ENCODE results near the gene TTLL6. TPM values are rescaled to one million over a fixed set of nuclear protein-coding genes. Genes with fewer than 3 reads are reported as not detected.

The TTLL6 gene
- total and polyA plus RNA-seq, 5 donors from 2014 or later: not detected

DNA sequence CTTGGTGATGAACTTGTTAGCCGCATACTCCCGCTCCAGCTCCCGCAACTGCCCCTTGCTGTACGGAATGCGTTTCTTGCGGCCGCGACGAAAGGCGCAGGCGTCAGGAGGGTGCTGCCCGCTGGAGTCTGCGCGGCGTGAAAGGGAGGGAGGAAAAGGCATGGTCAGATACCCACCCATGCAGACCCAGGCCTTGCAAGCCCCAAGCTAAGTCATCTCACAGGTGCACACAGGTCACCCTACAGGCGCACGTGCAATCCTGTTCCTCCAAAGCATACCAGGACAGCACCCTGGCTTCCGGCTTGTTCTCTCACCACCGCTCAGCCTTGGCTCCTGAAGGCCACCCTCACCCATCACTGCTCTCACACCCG lies 90.1 kb downstream of the TTLL6 start:
- Mint-ChIP-seq H3K27me3 (peaks cover 100% of the 10 kb centered on the region), H3K27ac (peak overlapping the region in 1 of 3 donors; percentile 87), H3K4me3 (peak overlapping the region in 3 of 4 donors; percentile 16 to 90 (median 32)), H3K4me1 (peaks cover 7 to 52% (median 20%) of the 10 kb centered on the region in 4 donors), H3K9me3 (peaks cover 0 to 6% (median 0%) of the 10 kb centered on the region in 7 donors), H3K36me3 (no peaks in the 10 kb centered on the region)
- DNase-seq (no peak), ATAC-seq (ENCODE audit: low read depth in 2 of 2) (no peak)
- Histone ChIP-seq H3K27me3 (ENCODE audit: control insufficient read depth, insufficient read depth, low read length) (peaks cover 58% of the 10 kb centered on the region), H3K9me3 (ENCODE audit: control insufficient read depth in 2 of 2, low read length in 2 of 2) (no peaks in the 10 kb centered on the region), H3K4me3 (ENCODE audit: low read depth, low read length) (no peak overlapping the region), H3K4me1 (ENCODE audit: control insufficient read depth, insufficient read depth, low read length, poor library complexity, severe bottlenecking) (peaks cover 54% of the 10 kb centered on the region), H3K36me3 (ENCODE audit: control insufficient read depth, insufficient read depth, low read length) (no peaks in the 10 kb centered on the region), H3K27ac (ENCODE audit: insufficient read depth, low read length, poor library complexity, severe bottlenecking) (no peak overlapping the region)

DNA sequence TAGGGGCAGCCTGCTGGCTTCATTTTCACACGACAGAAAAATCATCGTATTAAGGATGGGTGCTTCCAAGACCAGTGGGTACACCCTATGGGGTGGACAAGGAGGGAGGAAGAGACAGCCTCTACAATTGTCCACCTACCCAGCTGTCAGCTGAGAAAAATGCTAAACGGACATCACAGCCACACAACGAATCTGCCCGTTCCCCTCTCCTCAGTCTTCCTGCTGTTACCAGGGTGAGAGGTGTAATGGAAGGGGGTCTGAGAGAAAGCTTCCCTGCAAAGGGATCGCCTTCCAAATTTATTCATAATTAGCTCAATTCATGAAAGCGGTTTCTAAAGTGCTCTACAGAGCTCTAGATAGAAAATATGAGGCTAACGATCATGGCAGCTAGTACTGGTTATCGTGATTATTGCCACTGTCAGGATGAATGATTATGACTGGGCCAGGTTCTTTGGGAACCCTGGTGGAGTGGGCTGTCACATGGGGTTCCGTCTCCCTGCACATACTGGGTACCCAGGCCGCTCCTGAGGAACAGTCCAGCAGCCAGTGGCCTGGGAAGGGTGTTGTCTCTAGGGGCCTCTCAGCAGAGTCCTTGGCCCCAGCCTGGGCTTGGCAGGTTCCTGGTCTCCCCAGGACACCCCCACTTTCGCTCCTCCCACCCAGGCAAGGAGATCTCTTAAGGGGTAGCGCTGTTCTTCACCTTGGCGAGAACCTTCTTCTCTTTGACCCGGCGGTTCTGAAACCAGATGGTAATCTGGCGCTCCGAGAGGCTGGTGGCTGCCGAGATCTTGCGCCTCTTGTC lies 90.7 kb downstream of the TTLL6 start:
- Histone ChIP-seq H3K4me3 (ENCODE audit: low read depth, low read length) (no peak overlapping the region), H3K4me1 (ENCODE audit: control insufficient read depth, insufficient read depth, low read length, poor library complexity, severe bottlenecking) (peaks cover 54% of the 10 kb centered on the region), H3K36me3 (ENCODE audit: control insufficient read depth, insufficient read depth, low read length) (no peaks in the 10 kb centered on the region), H3K27ac (ENCODE audit: insufficient read depth, low read length, poor library complexity, severe bottlenecking) (no peak overlapping the region), H3K9me3 (ENCODE audit: control insufficient read depth in 2 of 2, low read length in 2 of 2) (no peaks in the 10 kb centered on the region), H3K27me3 (ENCODE audit: control insufficient read depth, insufficient read depth, low read length) (peaks cover 57% of the 10 kb centered on the region)
- H3K4me1 Mint-ChIP-seq: peaks cover 7 to 52% (median 20%) of the 10 kb centered on the region in 4 donors
- ATAC-seq (ENCODE audit: low read depth in 2 of 2) (no peak), DNase-seq (no peak)
- peak overlapping the region in 1 of 4 donors; percentile 88 for H3K4me3 Mint-ChIP-seq
- H3K27me3 Mint-ChIP-seq: peaks cover 100% of the 10 kb centered on the region
- no peaks in the 10 kb centered on the region for H3K36me3 Mint-ChIP-seq
- H3K9me3 Mint-ChIP-seq: peaks cover 0 to 6% (median 0%) of the 10 kb centered on the region in 7 donors
- no peak overlapping the region for H3K27ac Mint-ChIP-seq

DNA sequence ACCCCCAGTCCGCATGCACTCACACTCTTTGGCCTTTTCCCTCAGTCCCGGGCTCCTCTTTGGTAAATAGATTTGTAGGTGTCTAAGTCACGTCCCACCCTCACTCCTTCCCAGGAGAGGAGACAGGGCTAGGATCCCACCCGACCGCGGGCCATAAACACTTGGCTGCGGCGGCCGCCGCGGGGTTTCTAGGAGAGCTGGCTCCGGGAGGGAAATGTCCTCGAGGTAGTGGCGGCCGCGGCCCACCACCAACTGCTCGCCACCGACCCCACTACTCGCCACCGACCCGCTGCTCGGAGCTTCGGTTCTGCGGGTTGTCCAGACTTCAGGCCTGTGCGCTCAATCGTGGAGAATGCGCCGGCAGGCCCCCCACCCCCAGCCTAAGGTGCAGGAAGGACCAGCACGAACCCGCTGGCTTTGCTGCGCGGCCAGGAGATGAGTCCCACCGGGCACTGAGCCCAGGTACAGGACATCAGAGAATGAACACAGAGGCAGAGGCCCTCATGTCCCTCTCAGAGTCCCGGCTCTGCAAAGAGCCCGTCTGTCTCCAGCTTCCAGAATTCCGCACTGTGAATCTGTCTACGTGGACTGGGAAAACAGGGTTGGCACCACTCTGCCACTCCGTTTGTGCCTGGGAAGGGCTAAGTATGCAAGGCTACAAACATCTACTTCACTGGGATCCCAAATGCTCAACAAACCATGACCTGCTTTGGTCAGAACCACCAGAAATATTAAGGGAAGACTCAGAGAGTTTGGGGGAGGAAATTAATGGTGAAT lies 91.6 kb downstream of the TTLL6 start:
- DNase-seq (no peak), ATAC-seq (ENCODE audit: low read depth in 2 of 2) (no peak)
- Mint-ChIP-seq H3K36me3 (no peaks in the 10 kb centered on the region), H3K4me1 (peaks cover 7 to 56% (median 22%) of the 10 kb centered on the region in 4 donors), H3K4me3 (peak overlapping the region; percentile 25 to 88 (median 70)), H3K27ac (no peak overlapping the region), H3K9me3 (peaks cover 0 to 6% (median 0%) of the 10 kb centered on the region in 7 donors), H3K27me3 (peaks cover 100% of the 10 kb centered on the region)
- Histone ChIP-seq H3K27ac (ENCODE audit: insufficient read depth, low read length, poor library complexity, severe bottlenecking) (no peak overlapping the region), H3K4me3 (ENCODE audit: low read depth, low read length) (no peak overlapping the region), H3K36me3 (ENCODE audit: control insufficient read depth, insufficient read depth, low read length) (no peaks in the 10 kb centered on the region), H3K27me3 (ENCODE audit: control insufficient read depth, insufficient read depth, low read length) (peaks cover 64% of the 10 kb centered on the region), H3K4me1 (ENCODE audit: control insufficient read depth, insufficient read depth, low read length, poor library complexity, severe bottlenecking) (peaks cover 54% of the 10 kb centered on the region), H3K9me3 (ENCODE audit: control insufficient read depth in 2 of 2, low read length in 2 of 2) (no peaks in the 10 kb centered on the region)

DNA sequence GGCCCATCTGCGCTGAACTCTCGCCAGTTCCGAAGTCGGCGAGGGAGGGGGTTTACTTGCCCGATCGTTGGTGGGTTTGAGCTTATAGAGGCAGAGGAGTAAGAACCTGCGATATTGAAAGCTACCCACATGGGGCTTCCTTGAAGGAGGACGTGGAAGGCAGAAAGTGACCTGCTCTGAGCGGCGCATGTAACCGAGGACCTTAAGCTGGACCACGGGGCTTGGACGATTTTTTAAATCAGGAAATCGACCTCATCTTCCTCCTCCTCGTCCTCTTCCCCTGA lies 92.1 kb downstream of the TTLL6 start:
- H3K4me3 Mint-ChIP-seq: peak overlapping the region; percentile 25 to 77 (median 64)

DNA sequence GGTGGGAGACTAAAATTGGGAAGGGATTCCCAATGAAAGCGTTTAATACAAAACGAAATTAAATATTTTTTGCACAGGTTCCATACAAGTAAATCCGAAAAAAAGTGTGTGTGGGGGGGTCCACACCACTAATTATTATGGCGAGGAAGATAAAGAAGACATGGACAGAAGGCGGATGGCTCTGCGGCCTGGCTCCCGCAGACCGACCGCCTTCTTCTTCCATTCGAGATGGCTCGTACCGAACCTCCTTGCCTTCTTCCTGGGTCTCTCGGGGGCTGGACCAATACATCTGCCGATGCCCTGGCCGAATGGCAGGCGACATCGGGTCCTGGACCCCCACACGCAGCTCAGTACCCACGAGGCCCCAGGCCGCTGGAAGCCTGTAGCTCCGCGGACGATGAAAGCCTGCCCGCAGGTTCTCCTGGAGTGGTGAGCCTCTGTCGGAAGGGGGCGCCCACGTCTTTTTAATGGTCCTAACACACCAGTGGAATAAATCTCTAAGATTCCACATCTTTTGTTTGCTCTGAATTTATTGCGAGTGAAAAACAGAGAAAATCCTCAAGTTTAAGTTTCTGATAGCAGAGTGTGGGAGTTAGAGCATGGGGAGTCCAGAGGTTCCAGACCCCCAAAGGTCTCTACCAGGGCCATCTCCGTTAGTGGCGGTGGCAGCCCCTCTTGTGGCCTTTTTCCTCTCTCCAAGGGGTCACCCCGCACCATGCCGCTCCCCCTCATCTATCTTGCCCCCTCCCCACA lies 92.6 kb downstream of the TTLL6 start:
- no peaks in the 10 kb centered on the region for H3K36me3 ChIP-seq (ENCODE audit: control insufficient read depth, insufficient read depth, low read length)
- Mint-ChIP-seq H3K4me1 (peaks cover 7 to 58% (median 27%) of the 10 kb centered on the region in 4 donors), H3K27me3 (peaks cover 100% of the 10 kb centered on the region), H3K36me3 (no peaks in the 10 kb centered on the region), H3K4me3 (peak overlapping the region; percentile 50 to 91 (median 76)), H3K27ac (peak overlapping the region in 2 of 3 donors; percentile 26 to 70), H3K9me3 (peaks cover 0 to 6% (median 2%) of the 10 kb centered on the region in 7 donors)
- no peaks in the 10 kb centered on the region for H3K9me3 ChIP-seq (ENCODE audit: control insufficient read depth in 2 of 2, low read length in 2 of 2)
- H3K4me1 ChIP-seq (ENCODE audit: control insufficient read depth, insufficient read depth, low read length, poor library complexity, severe bottlenecking): peaks cover 58% of the 10 kb centered on the region
- ATAC-seq (ENCODE audit: low read depth in 2 of 2): peak; percentile 57 to 64
- H3K27me3 ChIP-seq (ENCODE audit: control insufficient read depth, insufficient read depth, low read length): peaks cover 62% of the 10 kb centered on the region
- H3K27ac ChIP-seq (ENCODE audit: insufficient read depth, low read length, poor library complexity, severe bottlenecking): no peak overlapping the region
- H3K4me3 ChIP-seq (ENCODE audit: low read depth, low read length): peak overlapping the region; percentile 35
- DNase-seq: peak; percentile 59 to 78 (median 65)

More for the DNA sequence above, 92.1 kb downstream of the TTLL6 start:
- H3K27ac Mint-ChIP-seq: no peak overlapping the region
- no peak overlapping the region for H3K27ac ChIP-seq (ENCODE audit: insufficient read depth, low read length, poor library complexity, severe bottlenecking)
- no peak overlapping the region for H3K4me3 ChIP-seq (ENCODE audit: low read depth, low read length)
- ATAC-seq (ENCODE audit: low read depth in 2 of 2) (no peak), DNase-seq (no peak)
- H3K36me3 ChIP-seq (ENCODE audit: control insufficient read depth, insufficient read depth, low read length): no peaks in the 10 kb centered on the region
- peaks cover 100% of the 10 kb centered on the region for H3K27me3 Mint-ChIP-seq
- H3K4me1 Mint-ChIP-seq: peaks cover 7 to 58% (median 26%) of the 10 kb centered on the region in 4 donors
- no peaks in the 10 kb centered on the region for H3K9me3 ChIP-seq (ENCODE audit: control insufficient read depth in 2 of 2, low read length in 2 of 2)
- peaks cover 66% of the 10 kb centered on the region for H3K27me3 ChIP-seq (ENCODE audit: control insufficient read depth, insufficient read depth, low read length)
- H3K4me1 ChIP-seq (ENCODE audit: control insufficient read depth, insufficient read depth, low read length, poor library complexity, severe bottlenecking): peaks cover 54% of the 10 kb centered on the region
- peaks cover 0 to 6% (median 2%) of the 10 kb centered on the region in 7 donors for H3K9me3 Mint-ChIP-seq
- no peaks in the 10 kb centered on the region for H3K36me3 Mint-ChIP-seq

DNA sequence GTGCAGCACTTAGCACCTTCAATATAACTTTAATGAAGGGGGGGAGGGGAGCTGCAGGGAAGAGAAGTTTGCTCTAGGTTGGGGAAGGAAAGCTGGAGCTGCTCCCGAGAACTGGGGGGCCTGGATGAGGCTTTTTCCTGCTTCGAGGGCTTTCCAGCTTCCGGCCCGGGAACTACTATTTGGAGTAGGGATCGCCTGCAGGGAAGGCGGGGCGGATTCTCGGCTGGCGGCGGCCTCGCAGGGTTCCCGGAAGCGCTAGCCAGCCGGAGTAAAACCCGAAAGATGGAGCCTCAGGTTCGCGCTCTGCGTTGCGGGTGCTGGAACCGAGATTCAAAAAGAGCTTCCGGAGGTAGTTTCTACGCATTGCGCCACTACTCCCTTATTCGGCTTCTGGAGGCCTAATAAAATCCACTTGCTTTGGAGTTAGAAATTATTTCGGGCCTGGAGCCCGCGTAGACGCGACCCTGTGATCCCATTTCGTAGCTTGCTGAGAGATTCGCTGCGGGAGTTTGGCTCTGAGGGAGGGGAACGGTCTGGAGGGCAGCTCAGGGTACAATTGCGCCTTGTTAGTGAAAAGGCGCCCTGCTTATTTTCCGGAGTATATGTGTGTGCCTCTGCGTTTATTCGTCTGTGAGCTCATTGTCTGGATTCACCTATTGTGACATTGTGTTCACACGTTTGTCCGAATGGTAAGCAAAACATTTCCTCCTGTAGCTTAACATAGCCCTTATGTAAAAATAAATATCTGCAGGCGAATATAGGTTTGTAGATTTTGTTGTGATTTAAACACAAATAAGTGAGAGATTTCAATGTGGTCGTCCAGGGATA lies 93.4 kb downstream of the TTLL6 start:
- Histone ChIP-seq H3K9me3 (ENCODE audit: control insufficient read depth in 2 of 2, low read length in 2 of 2) (no peaks in the 10 kb centered on the region), H3K27ac (ENCODE audit: insufficient read depth, low read length, poor library complexity, severe bottlenecking) (no peak overlapping the region), H3K4me1 (ENCODE audit: control insufficient read depth, insufficient read depth, low read length, poor library complexity, severe bottlenecking) (peaks cover 58% of the 10 kb centered on the region), H3K27me3 (ENCODE audit: control insufficient read depth, insufficient read depth, low read length) (peaks cover 58% of the 10 kb centered on the region), H3K4me3 (ENCODE audit: low read depth, low read length) (peak overlapping the region; percentile 35), H3K36me3 (ENCODE audit: control insufficient read depth, insufficient read depth, low read length) (no peaks in the 10 kb centered on the region)
- Mint-ChIP-seq H3K4me1 (peaks cover 7 to 62% (median 31%) of the 10 kb centered on the region in 4 donors), H3K36me3 (no peaks in the 10 kb centered on the region), H3K9me3 (peaks cover 0 to 6% (median 2%) of the 10 kb centered on the region in 7 donors), H3K4me3 (peak overlapping the region; percentile 50 to 91 (median 67)), H3K27me3 (peaks cover 100% of the 10 kb centered on the region), H3K27ac (peak overlapping the region in 2 of 3 donors; percentile 26 to 70)
- DNase-seq (peak in 1 of 3 donors; percentile 36), ATAC-seq (ENCODE audit: low read depth in 2 of 2) (no peak)

All from CD4-positive, CD25-positive, alpha-beta regulatory T cell (primary cell).